ENCODE measurements around the gene ZNF146.

GRCh38 chr19:36212895-36213294 is 2.0 kb upstream of the ZNF146 start:
- no peak for TF ChIP-seq MEF2A (IDR thresholded peaks at IDR 0.05; ENCODE audit: borderline replicate concordance, low read depth)
- TF ChIP-seq, protein P1, sequence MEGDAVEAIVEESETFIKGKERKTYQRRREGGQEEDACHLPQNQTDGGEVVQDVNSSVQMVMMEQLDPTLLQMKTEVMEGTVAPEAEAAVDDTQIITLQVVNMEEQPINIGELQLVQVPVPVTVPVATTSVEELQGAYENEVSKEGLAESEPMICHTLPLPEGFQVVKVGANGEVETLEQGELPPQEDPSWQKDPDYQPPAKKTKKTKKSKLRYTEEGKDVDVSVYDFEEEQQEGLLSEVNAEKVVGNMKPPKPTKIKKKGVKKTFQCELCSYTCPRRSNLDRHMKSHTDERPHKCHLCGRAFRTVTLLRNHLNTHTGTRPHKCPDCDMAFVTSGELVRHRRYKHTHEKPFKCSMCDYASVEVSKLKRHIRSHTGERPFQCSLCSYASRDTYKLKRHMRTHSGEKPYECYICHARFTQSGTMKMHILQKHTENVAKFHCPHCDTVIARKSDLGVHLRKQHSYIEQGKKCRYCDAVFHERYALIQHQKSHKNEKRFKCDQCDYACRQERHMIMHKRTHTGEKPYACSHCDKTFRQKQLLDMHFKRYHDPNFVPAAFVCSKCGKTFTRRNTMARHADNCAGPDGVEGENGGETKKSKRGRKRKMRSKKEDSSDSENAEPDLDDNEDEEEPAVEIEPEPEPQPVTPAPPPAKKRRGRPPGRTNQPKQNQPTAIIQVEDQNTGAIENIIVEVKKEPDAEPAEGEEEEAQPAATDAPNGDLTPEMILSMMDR (IDR thresholded peaks at IDR 0.05) = no peak
- no peak for TF ChIP-seq USF2 (IDR thresholded peaks at IDR 0.05; ENCODE audit: borderline replicate concordance, low read depth, low read length)
- TF ChIP-seq FOXM1 (IDR thresholded peaks at IDR 0.05; ENCODE audit: low read depth) = no peak
- TF ChIP-seq POLR2AphosphoS5 (IDR thresholded peaks at IDR 0.05; ENCODE audit: low read depth, low read length) = no peak
- TF ChIP-seq REST (IDR thresholded peaks at IDR 0.05; ENCODE audit: low read depth, low read length) = no peak
- TF ChIP-seq JUND (IDR thresholded peaks at IDR 0.05) = no peak
- no peak for TF ChIP-seq SIN3A (IDR thresholded peaks at IDR 0.05; ENCODE audit: borderline replicate concordance, low read depth, low read length)
- TF ChIP-seq RCOR1 (IDR thresholded peaks at IDR 0.05; ENCODE audit: low read length) = no peak
- TF ChIP-seq EP300 (IDR thresholded peaks at IDR 0.05; ENCODE audit: borderline replicate concordance in 1 of 2, low read depth in 1 of 2, low read length in 1 of 2) = no peak
- no peak for TF ChIP-seq EZH2phosphoT487 (IDR thresholded peaks at IDR 0.05; ENCODE audit: borderline replicate concordance, low read depth)
- no peak for TF ChIP-seq CHD2 (IDR thresholded peaks at IDR 0.05; ENCODE audit: low read length, partially characterized antibody)
- no peak for TF ChIP-seq YY1 (IDR thresholded peaks at IDR 0.05; ENCODE audit: low read depth)

Data from SK-N-SH (cell line).